HK-2 (cell line): Measurements from ENCODE around the gene HIVEP1.

Experiments used
- DNase-seq: peaks from one replicate; pipeline ENCODE4 v3.0.0-alpha.2; 2018; ENCODE audit not compliant: unreplicated experiment

HIVEP1 gene

GRCh38 chr6:12020187-12020791, 8.2 kb downstream of the HIVEP1 start:
- no peak for DNase-seq

GRCh38 chr6:12022481-12022880, 10.4 kb downstream of the HIVEP1 start:
- no peak for DNase-seq

- DNase-seq: no peak
These were observed 10.9 kb downstream of the HIVEP1 start for GRCh38 chr6:12022953-12023388.

- DNase-seq: no peak
These were observed 12.1 kb downstream of the HIVEP1 start for GRCh38 chr6:12024216-12024615.

GRCh38 chr6:12024699-12025434, 12.8 kb downstream of the HIVEP1 start:
- DNase-seq: no peak

- no peak for DNase-seq
These were observed 14.0 kb downstream of the HIVEP1 start for GRCh38 chr6:12026120-12026519.

GRCh38 chr6:12026833-12027232, 14.7 kb downstream of the HIVEP1 start:
- no peak for DNase-seq

GRCh38 chr6:12028213-12028612, 16.1 kb downstream of the HIVEP1 start:
- DNase-seq: no peak

- DNase-seq: no peak
These were observed 18.0 kb downstream of the HIVEP1 start for GRCh38 chr6:12029979-12030737.

- DNase-seq: no peak
These were observed 19.0 kb downstream of the HIVEP1 start for GRCh38 chr6:12030993-12031550.

GRCh38 chr6:12032783-12033573, 20.9 kb downstream of the HIVEP1 start:
- no peak for DNase-seq

- no peak for DNase-seq
These were observed 21.7 kb downstream of the HIVEP1 start for GRCh38 chr6:12033770-12034169.

GRCh38 chr6:12034349-12034748, 22.2 kb downstream of the HIVEP1 start:
- no peak for DNase-seq

- DNase-seq: no peak
These were observed 22.7 kb downstream of the HIVEP1 start for GRCh38 chr6:12034837-12035236.

GRCh38 chr6:12036766-12037165, 24.7 kb downstream of the HIVEP1 start:
- no peak for DNase-seq

GRCh38 chr6:12037798-12038197, 25.7 kb downstream of the HIVEP1 start:
- no peak for DNase-seq

- no peak for DNase-seq
These were observed 27.7 kb downstream of the HIVEP1 start for GRCh38 chr6:12039540-12040459.

GRCh38 chr6:12047304-12047703, 35.2 kb downstream of the HIVEP1 start:
- no peak for DNase-seq

GRCh38 chr6:12047792-12048432, 35.8 kb downstream of the HIVEP1 start:
- no peak for DNase-seq

- DNase-seq: no peak
These were observed 36.5 kb downstream of the HIVEP1 start for GRCh38 chr6:12048609-12049008.
